RPMI8226 (cell line): ENCODE measurements around the gene DGKI.

Source experiments
- DNase-seq: peaks from one replicate; pipeline ENCODE4 v3.0.0-alpha.2; 2015

Gene DGKI

GRCh38 chr7:137583172-137583571 lies 263.6 kb downstream of the DGKI start:
- no peak for DNase-seq

GRCh38 chr7:137579913-137580640 lies 266.7 kb downstream of the DGKI start:
- DNase-seq = no peak

GRCh38 chr7:137578541-137578940 lies 268.2 kb downstream of the DGKI start:
- DNase-seq = no peak

GRCh38 chr7:137577184-137577583 lies 269.6 kb downstream of the DGKI start:
- no peak for DNase-seq

- DNase-seq = no peak
These were observed 270.3 kb downstream of the DGKI start for GRCh38 chr7:137576481-137576880.

GRCh38 chr7:137574812-137575211 lies 272.0 kb downstream of the DGKI start:
- DNase-seq = no peak

GRCh38 chr7:137572056-137572784 lies 274.6 kb downstream of the DGKI start:
- DNase-seq = no peak

- DNase-seq = no peak
These were observed 282.1 kb downstream of the DGKI start for GRCh38 chr7:137564677-137565076.

GRCh38 chr7:137563981-137564380 lies 282.8 kb downstream of the DGKI start:
- DNase-seq = no peak

- DNase-seq = no peak
These were observed 299.3 kb downstream of the DGKI start for GRCh38 chr7:137547485-137547884.

GRCh38 chr7:137546671-137547070 lies 300.1 kb downstream of the DGKI start:
- no peak for DNase-seq

- no peak for DNase-seq
These were observed 300.8 kb downstream of the DGKI start for GRCh38 chr7:137546009-137546408.

- no peak for DNase-seq
These were observed 301.6 kb downstream of the DGKI start for GRCh38 chr7:137545059-137545716.

GRCh38 chr7:137544453-137545058 lies 302.2 kb downstream of the DGKI start:
- no peak for DNase-seq

GRCh38 chr7:137539111-137539715 lies 307.6 kb downstream of the DGKI start:
- no peak for DNase-seq

- DNase-seq = no peak
These were observed 308.4 kb downstream of the DGKI start for GRCh38 chr7:137538361-137538762.

- no peak for DNase-seq
These were observed 311.2 kb downstream of the DGKI start for GRCh38 chr7:137535579-137535978.

- DNase-seq = no peak
These were observed 315.1 kb downstream of the DGKI start for GRCh38 chr7:137531671-137532070.

- no peak for DNase-seq
These were observed 319.1 kb downstream of the DGKI start for GRCh38 chr7:137527634-137528033.

GRCh38 chr7:137523171-137523570 lies 323.6 kb downstream of the DGKI start:
- DNase-seq = no peak

- DNase-seq = no peak
These were observed 325.3 kb downstream of the DGKI start for GRCh38 chr7:137521451-137521850.

GRCh38 chr7:137519947-137520346 lies 326.8 kb downstream of the DGKI start:
- DNase-seq = no peak

GRCh38 chr7:137519181-137519691 lies 327.5 kb downstream of the DGKI start:
- DNase-seq = no peak
